HepG2 (cell line): ENCODE results near the gene SSBP1. TPM values are rescaled to one million over a fixed set of nuclear protein-coding genes. Genes with fewer than 3 reads are reported as not detected.
A peak's percentile ranks its signal among the peaks of the same experiment; 100 is the strongest.

Source experiments
- CHCHD3 ChIP-seq: sonication (generic); formaldehyde crosslinking; IDR thresholded peaks from 2 replicates; pipeline ENCODE4 v1.8.0; 2022; ENCODE audit warnings: mild to moderate bottlenecking, missing genetic modification reagents, moderate library complexity
- DNMT3B ChIP-seq: conservative IDR thresholded peaks from 2 replicates; pipeline ENCODE4 v1.6.1; 2016; ENCODE audit warnings: missing biosample characterization, control low read depth
- DPF2 ChIP-seq: sonication (generic); formaldehyde crosslinking; IDR thresholded peaks from 2 replicates; pipeline ENCODE4 v1.4.0; 2020; ENCODE audit warnings: mild to moderate bottlenecking, low read depth, missing genetic modification reagents, borderline replicate concordance
- ETV5 ChIP-seq: IDR thresholded peaks from 2 replicates; pipeline ENCODE4 v1.6.1; 2018; ENCODE audit warnings: missing biosample characterization, missing genetic modification reagents, inconsistent platforms, borderline replicate concordance
- LBX2 ChIP-seq: sonication (generic); formaldehyde crosslinking; IDR thresholded peaks from 2 replicates; pipeline ENCODE4 v1.5.0; 2020; ENCODE audit warnings: missing genetic modification reagents, mild to moderate bottlenecking, borderline replicate concordance
- NRL ChIP-seq: sonication (generic); formaldehyde crosslinking; IDR thresholded peaks from 2 replicates; pipeline ENCODE4 v1.5.0; 2020; ENCODE audit warnings: missing genetic modification reagents, mild to moderate bottlenecking, moderate library complexity, borderline replicate concordance
- RXRB ChIP-seq: IDR thresholded peaks from 2 replicates; pipeline ENCODE4 v1.6.1; 2016; ENCODE audit warnings: borderline replicate concordance, missing genetic modification reagents, missing compliant biosample characterization
- SMC3 ChIP-seq: IDR thresholded peaks from 2 replicates; pipeline ENCODE4 v1.6.1; 2011; ENCODE audit warnings: low read length, improper control_type of control experiment
- SNAPC4 ChIP-seq: sonication (generic); formaldehyde crosslinking; IDR thresholded peaks from 2 replicates; pipeline ENCODE4 v1.4.0; 2020; ENCODE audit warnings: mild to moderate bottlenecking, missing genetic modification reagents
- ZBTB43 ChIP-seq: sonication (generic); formaldehyde crosslinking; conservative IDR thresholded peaks from 2 replicates; pipeline ENCODE4 v1.4.0; 2020; ENCODE audit warnings: missing genetic modification reagents
- ZFP37 ChIP-seq: sonication (generic); formaldehyde crosslinking; IDR thresholded peaks from 2 replicates; pipeline ENCODE4 v1.4.0; 2020; ENCODE audit warnings: missing genetic modification reagents, borderline replicate concordance
- ZFP91 ChIP-seq: sonication (generic); formaldehyde crosslinking; IDR thresholded peaks from 2 replicates; pipeline ENCODE4 v1.9.0; 2022; ENCODE audit warnings: missing genetic modification reagents, mild to moderate bottlenecking, borderline replicate concordance
- ZMAT3 ChIP-seq: sonication (generic); formaldehyde crosslinking; conservative IDR thresholded peaks from 2 replicates; pipeline ENCODE4 v1.7.0; 2021; ENCODE audit warnings: missing genetic modification reagents
- ZNF225 ChIP-seq: sonication (generic); formaldehyde crosslinking; IDR thresholded peaks from 2 replicates; pipeline ENCODE4 v1.4.0; 2020; ENCODE audit warnings: mild to moderate bottlenecking, missing genetic modification reagents
- ZNF761 ChIP-seq: sonication (generic); formaldehyde crosslinking; conservative IDR thresholded peaks from 2 replicates; pipeline ENCODE4 v1.4.0; 2020; ENCODE audit warnings: mild to moderate bottlenecking, missing genetic modification reagents
- ZSCAN22 ChIP-seq: sonication (generic); formaldehyde crosslinking; IDR thresholded peaks from 2 replicates; pipeline ENCODE4 v1.4.0; 2020; ENCODE audit warnings: mild to moderate bottlenecking, missing genetic modification reagents
- polyA plus RNA-seq, 8 experiments: library from polyadenylated mRNA; depleted of rRNA in 3 of 8; stranded (reverse) in 7 of 8; unstranded in 1 of 8; fragments of >200 nt; fragmentation: Illumina TruSeq in 4 of 8; extraction: Trizol in 4 of 8; gene quantifications; 2 replicates each; pipeline versions ENCODE4 v1.2.1 to v1.2.3, GENCODE V29; 2011 to 2016; ENCODE audit warnings: low read depth in 4 of 8, missing spikeins in 1 of 8, mixed read lengths in 1 of 8; ENCODE audit not compliant: insufficient read depth in 1 of 8
- total RNA-seq, 5 experiments: library from RNA; depleted of rRNA; stranded (reverse); fragments of >200 nt; fragmentation: Illumina TruSeq; extraction: Trizol; gene quantifications; 2 replicates each; pipeline ENCODE4 v1.2.3, GENCODE V29; 2016; ENCODE audit warnings: low read depth in 1 of 5
- TF ChIP-seq, protein P1 (sequence below): sonication (generic); IDR thresholded peaks from 2 replicates; pipeline ENCODE4 v1.6.1; 2016; ENCODE audit warnings: low read depth, borderline replicate concordance
- TF ChIP-seq, protein P2 (sequence below): sonication (generic); formaldehyde crosslinking; IDR thresholded peaks from 2 replicates; pipeline ENCODE4 v1.5.0; 2020; ENCODE audit warnings: missing genetic modification reagents

Gene SSBP1
- total and polyA plus RNA-seq, 2 of the 13 experiments (the other 11 are each of a cell fraction or from before 2014, with no cell fraction given): 64.4 to 254 TPM

DNA sequence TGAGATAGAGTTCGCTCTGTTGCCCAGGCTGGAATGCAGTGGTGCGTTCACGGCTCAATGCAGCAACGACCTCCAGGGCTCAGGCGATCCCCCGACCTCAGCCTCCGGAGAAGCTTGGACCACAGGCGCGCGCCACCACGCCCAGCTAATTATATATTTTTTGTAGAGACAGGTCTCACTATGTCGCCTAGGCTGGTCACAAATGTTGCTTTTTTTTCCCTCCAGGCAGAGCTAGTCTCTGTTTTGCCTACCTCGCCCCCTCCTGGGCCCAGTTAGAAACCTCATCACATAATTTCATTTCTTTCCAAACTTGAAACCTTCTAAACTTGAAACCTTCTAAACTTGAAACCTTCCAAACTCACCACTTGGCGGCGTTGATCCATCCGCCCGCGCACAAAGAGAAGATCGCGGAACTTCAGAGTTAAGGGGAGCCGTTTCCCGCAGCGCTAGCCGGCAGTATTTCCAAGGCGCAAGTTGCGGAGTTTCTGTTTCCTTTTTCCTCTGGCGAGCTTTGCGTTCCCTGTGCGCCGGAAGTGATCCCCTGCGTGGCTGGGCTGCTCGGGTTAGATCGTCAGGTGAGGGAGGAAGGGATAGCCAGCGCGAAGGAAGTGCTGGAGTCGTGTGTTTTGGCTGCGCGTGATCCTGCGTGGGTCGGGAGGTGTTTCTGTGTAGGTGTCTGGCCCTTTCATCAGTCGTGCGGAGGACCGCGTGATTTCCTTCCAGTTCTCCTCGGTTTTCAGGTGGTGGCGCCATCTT lies at the start of gene SSBP1 (continued):
- TF ChIP-seq NRL (peak; percentile 64; the same call in 1 of the 2 replicates), SNAPC4 (CRISPR knock-in tag) (0 out of 2 replicates have a peak, but pooled peaks have one; percentile 53), ZNF225 (CRISPR knock-in tag) (0 out of 2 replicates have a peak, but pooled peaks have one; percentile 64), ZNF761 (peak; percentile 81; the same call in 1 of the 2 replicates), ZMAT3 (CRISPR knock-in tag) (peak; percentile 70; the same call in 1 of the 2 replicates), DNMT3B (CRISPR knock-in tag) (peak; percentile 34; the same call in 1 of the 2 replicates), SMC3 (peak; percentile 62; the same call in 1 of the 2 replicates), DPF2 (no peak), ZFP37 (CRISPR knock-in tag) (no peak), LBX2 (CRISPR knock-in tag) (no peak), ZBTB43 (CRISPR knock-in tag) (0 out of 2 replicates have a peak, but pooled peaks have one; percentile 23), RXRB (CRISPR knock-in tag) (peak; percentile 87), ETV5 (peak; percentile 80), ZFP91 (CRISPR knock-in tag) (peak; percentile 94), ZSCAN22 (CRISPR knock-in tag) (0 out of 2 replicates have a peak, but pooled peaks have one; percentile 68), CHCHD3 (CRISPR knock-in tag) (no peak)
- TF ChIP-seq, protein P1, sequence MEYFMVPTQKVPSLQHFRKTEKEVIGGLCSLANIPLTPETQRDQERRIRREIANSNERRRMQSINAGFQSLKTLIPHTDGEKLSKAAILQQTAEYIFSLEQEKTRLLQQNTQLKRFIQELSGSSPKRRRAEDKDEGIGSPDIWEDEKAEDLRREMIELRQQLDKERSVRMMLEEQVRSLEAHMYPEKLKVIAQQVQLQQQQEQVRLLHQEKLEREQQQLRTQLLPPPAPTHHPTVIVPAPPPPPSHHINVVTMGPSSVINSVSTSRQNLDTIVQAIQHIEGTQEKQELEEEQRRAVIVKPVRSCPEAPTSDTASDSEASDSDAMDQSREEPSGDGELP: peak; percentile 76
- TF ChIP-seq, protein P2, sequence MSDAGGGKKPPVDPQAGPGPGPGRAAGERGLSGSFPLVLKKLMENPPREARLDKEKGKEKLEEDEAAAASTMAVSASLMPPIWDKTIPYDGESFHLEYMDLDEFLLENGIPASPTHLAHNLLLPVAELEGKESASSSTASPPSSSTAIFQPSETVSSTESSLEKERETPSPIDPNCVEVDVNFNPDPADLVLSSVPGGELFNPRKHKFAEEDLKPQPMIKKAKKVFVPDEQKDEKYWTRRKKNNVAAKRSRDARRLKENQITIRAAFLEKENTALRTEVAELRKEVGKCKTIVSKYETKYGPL (CRISPR knock-in tag): no peak
